Testis (tissue), 2 donors: ENCODE results near the gene MRPL18.

Source experiments
- POLR2A ChIP-seq: fragments of 450-650 bp; IDR thresholded peaks from one replicate; pipeline ENCODE4 v1.6.1; 2017; ENCODE audit warnings: antibody characterized with exemption, mild to moderate bottlenecking, moderate library complexity
- TF ChIP-seq, protein P1 (sequence below), 3 experiments: fragments of 450-650 bp in 2 of 3; fragments of 200-600 bp in 1 of 3; sonication (generic) in 1 of 3; IDR thresholded peaks; one replicate each; pipeline ENCODE4 v1.5.1; 2016 to 2019; ENCODE audit warnings: antibody characterized with exemption in 3 of 3, mild to moderate bottlenecking in 2 of 3, moderate library complexity in 1 of 3

DNA sequence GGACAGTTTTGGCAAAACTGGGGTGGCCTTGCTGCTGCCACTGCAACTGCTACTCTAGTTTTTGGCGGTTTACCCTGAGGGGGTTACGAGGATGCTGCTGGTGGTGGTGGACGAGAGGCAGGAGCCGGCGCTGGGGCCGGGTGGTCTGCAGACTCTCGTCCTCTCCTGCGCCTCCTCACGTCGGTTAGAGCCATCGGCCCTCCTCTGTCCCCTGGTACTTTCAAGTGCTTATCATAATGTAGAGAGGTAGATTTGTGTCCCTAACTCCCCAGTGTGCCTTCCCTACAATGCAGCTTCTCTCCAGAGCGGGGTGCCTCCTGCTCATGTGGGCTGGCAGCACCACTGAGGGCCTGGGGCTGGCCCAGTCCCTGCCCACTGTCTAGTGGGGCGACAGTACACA, 35.7 kb downstream of the MRPL18 start:
- TF ChIP-seq POLR2A, result no peak
- TF ChIP-seq, protein P1, sequence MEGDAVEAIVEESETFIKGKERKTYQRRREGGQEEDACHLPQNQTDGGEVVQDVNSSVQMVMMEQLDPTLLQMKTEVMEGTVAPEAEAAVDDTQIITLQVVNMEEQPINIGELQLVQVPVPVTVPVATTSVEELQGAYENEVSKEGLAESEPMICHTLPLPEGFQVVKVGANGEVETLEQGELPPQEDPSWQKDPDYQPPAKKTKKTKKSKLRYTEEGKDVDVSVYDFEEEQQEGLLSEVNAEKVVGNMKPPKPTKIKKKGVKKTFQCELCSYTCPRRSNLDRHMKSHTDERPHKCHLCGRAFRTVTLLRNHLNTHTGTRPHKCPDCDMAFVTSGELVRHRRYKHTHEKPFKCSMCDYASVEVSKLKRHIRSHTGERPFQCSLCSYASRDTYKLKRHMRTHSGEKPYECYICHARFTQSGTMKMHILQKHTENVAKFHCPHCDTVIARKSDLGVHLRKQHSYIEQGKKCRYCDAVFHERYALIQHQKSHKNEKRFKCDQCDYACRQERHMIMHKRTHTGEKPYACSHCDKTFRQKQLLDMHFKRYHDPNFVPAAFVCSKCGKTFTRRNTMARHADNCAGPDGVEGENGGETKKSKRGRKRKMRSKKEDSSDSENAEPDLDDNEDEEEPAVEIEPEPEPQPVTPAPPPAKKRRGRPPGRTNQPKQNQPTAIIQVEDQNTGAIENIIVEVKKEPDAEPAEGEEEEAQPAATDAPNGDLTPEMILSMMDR (IDR thresholded peaks at IDR 0.05), result no peak
